HG02840 (cell line): ENCODE results near the gene PDE8A.

ENCODE experiments used
- ATAC-seq: cut with Tn5 transposase; IDR thresholded peaks from one replicate; pipeline ENCODE4 v1.9.1; 2021; ENCODE audit warnings: mild to moderate bottlenecking, moderate library complexity, moderate number of reproducible peaks; ENCODE audit not compliant: unreplicated experiment, low FRiP score

PDE8A gene

DNA sequence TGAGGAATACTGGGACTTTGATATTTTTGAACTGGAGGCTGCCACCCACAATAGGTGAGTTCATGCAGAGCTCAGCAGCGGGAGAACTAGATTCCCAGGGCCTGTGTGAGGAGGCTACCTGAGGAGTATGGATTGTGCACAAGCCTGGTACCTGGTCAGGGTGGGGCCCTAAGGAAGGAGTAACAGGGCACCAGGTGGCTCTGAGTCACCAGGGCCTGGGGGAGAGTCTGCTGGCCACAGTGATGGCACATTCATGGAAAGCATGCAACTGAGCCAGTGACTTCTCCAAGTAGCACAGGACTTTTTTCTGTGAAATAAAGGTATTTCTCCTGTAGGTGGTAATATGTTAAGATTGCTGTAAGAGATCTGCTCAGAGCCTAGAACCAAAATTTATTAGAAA lies 134.4 kb downstream of the PDE8A start:
- ATAC-seq = no peak

- ATAC-seq = no peak
Measured at GRCh38 chr15:85116494-85116893, 134.8 kb downstream of the PDE8A start.

GRCh38 chr15:85116925-85117646 lies 135.4 kb downstream of the PDE8A start:
- ATAC-seq = no peak

DNA sequence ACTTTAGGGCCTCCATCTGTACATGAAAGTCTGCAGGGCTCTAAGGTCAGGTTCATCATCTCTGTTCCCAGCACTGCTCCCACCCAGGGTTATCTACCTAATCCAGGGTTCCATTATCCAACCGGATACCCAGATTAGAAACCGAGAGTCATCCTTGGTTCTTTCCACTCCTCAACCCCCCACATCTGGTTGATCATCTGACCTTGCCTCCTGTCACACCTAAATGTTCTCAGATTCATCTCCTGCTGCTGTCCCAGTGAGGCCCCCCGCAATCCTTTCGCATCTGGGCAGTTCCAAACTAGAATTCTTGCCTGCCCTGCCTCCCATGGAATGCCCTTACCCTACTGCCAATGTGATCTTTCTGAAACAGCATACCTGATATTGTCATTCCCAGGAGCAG lies 136.5 kb downstream of the PDE8A start:
- ATAC-seq = no peak

GRCh38 chr15:85118581-85118980 lies 136.9 kb downstream of the PDE8A start:
- no peak for ATAC-seq

DNA sequence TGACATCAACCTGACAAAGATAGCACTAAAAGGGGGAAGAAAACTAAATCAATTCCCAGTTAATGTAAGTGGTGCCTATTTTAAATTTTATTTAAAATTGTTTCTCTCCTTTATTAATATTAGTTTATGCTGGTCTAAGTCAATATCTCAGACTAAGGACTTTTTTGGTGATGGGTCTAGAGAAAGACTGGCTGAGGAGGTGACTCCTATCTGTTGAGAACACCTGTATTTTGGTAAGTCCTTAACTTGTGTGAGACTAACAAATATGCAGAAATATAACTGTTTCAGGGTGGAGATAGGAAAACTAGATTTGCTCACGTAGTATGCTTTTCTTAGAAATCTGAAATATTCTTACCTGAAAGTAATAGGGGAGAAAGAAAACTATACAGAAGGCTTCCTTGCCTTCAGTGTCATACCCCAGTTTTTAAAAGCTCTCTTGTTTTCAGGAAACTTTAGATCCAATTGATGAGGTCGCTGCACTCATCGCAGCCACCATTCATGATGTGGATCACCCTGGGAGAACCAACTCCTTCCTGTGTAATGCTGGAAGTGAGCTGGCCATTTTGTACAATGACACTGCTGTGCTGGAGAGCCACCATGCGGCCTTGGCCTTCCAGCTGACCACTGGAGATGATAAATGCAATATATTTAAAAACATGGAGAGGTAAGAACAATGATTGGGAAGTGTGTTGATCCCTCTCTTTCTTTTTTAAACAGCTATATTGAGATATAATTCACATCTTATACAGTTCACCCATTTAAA lies 138.9 kb downstream of the PDE8A start:
- no peak for ATAC-seq

- no peak for ATAC-seq
Measured at GRCh38 chr15:85124173-85124572, 142.5 kb downstream of the PDE8A start.

DNA sequence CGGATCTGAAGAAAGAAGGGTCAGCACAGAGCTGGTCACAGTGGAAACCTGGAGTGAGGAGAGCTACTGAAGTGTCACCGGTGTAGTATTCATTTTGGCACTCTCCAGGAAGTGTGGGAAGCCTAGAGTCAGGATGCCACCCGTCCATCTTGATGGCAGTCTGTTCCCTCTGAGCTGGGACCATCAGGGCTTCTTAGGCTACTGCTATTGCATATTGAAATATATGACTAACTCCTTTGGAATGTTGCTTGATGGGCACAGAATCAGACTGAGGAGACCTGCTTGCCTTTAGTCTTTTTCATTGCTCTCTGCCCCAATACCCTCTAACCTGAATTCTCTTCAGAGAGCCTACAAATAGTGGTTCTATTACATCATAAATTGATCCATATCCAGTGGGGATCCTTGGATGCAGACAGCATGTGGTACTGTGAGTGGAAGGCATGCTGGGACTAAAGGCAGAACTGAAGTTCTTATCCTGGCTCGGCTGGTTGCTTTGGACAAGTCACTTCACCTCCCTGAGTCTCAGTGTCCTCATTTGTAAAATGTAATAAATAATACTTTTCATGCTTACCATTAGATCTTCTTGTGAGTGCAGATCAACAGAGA lies 143.5 kb downstream of the PDE8A start:
- ATAC-seq = no peak

DNA sequence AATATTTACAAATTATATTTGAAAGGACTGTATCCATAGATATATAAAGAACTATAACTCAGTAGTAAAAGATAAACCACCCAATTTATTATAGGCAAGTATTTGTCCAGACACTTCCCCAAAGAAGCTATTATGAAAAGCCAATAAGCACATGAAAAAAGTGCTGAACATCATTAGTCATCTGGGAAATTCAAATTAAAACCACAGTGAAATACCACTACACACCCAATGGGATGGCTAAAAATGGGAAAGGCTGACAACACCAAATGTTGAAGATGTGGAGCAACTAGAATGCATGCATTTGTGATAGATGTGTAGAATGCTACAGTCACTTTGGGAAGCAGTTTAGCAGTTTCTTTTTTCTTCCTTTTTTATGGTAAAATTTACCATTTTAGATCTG lies 147.0 kb downstream of the PDE8A start:
- ATAC-seq = no peak

DNA sequence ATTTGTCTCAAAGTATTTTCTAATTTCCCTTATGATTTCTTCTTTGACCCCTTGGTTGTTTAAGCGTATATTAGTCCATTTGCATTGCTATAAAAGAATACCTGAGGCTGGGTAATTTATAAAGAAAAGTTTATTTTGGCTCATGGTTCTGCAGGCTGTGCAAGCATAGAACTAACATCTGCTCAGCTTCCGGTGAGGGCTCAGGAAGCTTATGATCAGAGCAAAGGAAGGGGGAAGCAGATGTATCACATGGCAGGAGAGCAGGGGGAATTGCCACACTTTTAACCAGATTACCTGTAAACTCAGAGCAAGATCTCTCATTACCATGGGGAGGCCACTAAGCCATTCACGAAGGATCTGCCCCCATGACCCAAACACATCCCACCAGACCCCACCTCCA lies 148.2 kb downstream of the PDE8A start:
- ATAC-seq = no peak

- no peak for ATAC-seq
Measured at GRCh38 chr15:85131915-85132314, 150.3 kb downstream of the PDE8A start.

- no peak for ATAC-seq
Measured at GRCh38 chr15:85133709-85134108, 152.1 kb downstream of the PDE8A start.

- no peak for ATAC-seq
Measured at GRCh38 chr15:85137489-85138168, 156.0 kb downstream of the PDE8A start.

- no peak for ATAC-seq
Measured at GRCh38 chr15:85139391-85139790, 157.7 kb downstream of the PDE8A start.

DNA sequence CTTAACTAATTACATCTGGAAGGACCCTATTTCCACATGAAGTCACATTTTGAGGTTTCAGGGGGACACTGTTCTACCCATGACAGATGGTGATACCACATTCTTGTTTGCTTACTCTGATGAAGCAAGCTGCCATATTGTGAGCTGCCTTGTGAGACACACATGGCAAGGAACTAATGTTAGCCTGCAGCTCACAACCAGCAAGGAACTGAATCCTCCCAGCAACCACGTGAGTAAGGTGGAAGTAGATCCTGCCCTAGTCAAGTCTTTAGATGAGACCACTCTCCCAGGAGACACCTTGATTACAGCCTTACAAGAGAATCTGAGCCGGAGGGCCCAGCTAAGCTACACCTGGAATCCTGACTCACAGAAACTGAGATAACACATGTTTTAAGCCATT lies 160.1 kb downstream of the PDE8A start:
- ATAC-seq = no peak

- no peak for ATAC-seq
Measured at GRCh38 chr15:85142312-85142711, 160.7 kb downstream of the PDE8A start.

- no peak for ATAC-seq
Measured at GRCh38 chr15:85149465-85150129, 167.9 kb downstream of the PDE8A start.

GRCh38 chr15:85150130-85150480 lies 168.4 kb downstream of the PDE8A start:
- no peak for ATAC-seq

- ATAC-seq = no peak
Measured at GRCh38 chr15:85151145-85151544, 169.5 kb downstream of the PDE8A start.

DNA sequence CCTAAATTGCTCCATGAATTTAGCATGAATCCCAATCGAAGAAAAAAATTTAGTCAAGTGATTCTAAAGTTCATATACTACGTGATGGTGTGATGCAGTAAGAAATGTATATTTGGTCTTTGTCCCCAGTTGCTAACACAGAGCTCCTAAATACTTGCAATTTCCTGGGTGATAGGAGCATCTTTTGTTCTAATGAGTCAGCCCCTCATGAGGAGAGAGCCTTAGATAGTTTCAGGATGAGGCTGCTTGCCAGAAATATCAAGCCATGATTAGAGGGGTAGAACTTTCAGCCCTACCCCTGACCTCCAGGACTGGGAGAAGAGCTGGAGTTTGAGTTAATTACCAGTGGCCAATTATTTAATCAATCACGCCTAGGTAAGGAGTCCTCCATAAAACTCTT lies 170.2 kb downstream of the PDE8A start:
- ATAC-seq = no peak

DNA sequence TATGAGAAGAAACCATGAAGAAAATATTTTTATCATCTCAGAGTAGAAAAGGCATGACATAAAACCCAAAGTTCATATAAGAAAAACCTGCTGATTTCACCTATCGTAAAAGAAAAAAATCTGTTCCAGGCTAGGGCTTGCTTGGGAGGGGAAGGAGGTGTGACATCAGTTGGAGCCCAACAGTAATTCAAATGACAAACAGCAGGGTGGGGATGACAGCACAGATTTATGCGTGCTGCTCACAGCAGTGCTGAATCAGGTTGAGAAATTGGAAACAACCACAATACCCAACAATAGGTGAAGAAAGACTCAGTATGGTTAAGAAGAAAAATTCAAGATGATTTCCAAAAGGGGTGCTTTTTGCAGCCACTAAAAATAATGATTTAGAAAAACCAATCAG lies 172.4 kb downstream of the PDE8A start:
- ATAC-seq = no peak
